ENCODE measurements around the gene LGALS3.

LGALS3 gene

DNA sequence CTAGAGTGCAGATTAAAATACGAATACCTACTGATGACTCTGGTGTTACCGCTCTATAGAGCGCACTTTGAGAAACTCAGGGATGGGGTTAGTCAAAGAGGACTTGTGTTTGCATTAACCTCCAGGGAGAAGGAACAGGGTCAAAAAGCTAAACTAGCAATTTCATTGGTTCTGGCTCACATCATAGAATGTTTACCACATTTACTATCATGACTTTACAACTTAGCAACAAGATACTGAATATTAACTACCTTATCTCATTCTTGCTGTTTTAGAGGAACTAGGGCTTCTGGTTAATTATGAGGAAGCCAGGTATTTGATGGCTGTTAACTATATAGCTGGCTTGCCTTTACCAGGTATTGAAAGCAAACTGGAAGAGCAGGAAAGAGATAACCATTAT is 12.8 kb downstream of the LGALS3 start:
- DNase-seq (ENCODE audit: extremely low read depth, insufficient read length) = no peak
- Histone ChIP-seq H3K27me3 (replicated peaks; ENCODE audit: control insufficient read depth, insufficient read depth, low read length) (no peaks in the 10 kb centered on the region), H3K4me3 (replicated peaks; ENCODE audit: low read depth, low read length) (no peak overlapping the region), H3K36me3 (ENCODE audit: control insufficient read depth, insufficient read depth, low read length) (peaks cover 6% of the 10 kb centered on the region)
- TF ChIP-seq, protein P1, sequence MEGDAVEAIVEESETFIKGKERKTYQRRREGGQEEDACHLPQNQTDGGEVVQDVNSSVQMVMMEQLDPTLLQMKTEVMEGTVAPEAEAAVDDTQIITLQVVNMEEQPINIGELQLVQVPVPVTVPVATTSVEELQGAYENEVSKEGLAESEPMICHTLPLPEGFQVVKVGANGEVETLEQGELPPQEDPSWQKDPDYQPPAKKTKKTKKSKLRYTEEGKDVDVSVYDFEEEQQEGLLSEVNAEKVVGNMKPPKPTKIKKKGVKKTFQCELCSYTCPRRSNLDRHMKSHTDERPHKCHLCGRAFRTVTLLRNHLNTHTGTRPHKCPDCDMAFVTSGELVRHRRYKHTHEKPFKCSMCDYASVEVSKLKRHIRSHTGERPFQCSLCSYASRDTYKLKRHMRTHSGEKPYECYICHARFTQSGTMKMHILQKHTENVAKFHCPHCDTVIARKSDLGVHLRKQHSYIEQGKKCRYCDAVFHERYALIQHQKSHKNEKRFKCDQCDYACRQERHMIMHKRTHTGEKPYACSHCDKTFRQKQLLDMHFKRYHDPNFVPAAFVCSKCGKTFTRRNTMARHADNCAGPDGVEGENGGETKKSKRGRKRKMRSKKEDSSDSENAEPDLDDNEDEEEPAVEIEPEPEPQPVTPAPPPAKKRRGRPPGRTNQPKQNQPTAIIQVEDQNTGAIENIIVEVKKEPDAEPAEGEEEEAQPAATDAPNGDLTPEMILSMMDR (IDR thresholded peaks at IDR 0.05; ENCODE audit: insufficient read depth, low read length, poor library complexity, severe bottlenecking) = no peak

DNA sequence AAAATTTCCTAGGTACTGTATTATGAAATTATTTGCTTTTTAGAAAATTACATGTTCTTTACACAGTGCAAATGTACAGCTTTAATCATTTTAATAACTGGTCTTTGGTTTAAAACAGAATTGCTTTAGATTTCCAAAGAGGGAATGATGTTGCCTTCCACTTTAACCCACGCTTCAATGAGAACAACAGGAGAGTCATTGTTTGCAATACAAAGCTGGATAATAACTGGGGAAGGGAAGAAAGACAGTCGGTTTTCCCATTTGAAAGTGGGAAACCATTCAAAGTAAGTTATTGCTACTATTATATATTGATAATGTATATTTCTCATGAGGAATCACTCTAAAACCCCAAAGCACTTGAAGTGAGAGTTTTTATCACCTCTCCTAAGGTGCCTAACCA is 13.4 kb downstream of the LGALS3 start:
- no peaks in the 10 kb centered on the region for H3K27me3 ChIP-seq (replicated peaks; ENCODE audit: control insufficient read depth, insufficient read depth, low read length)
- peaks cover 6% of the 10 kb centered on the region for H3K36me3 ChIP-seq (ENCODE audit: control insufficient read depth, insufficient read depth, low read length)
- TF ChIP-seq, protein P1 (IDR thresholded peaks at IDR 0.05; ENCODE audit: insufficient read depth, low read length, poor library complexity, severe bottlenecking) = no peak
- H3K4me3 ChIP-seq (replicated peaks; ENCODE audit: low read depth, low read length) = no peak overlapping the region
- DNase-seq (ENCODE audit: extremely low read depth, insufficient read length) = no peak

DNA sequence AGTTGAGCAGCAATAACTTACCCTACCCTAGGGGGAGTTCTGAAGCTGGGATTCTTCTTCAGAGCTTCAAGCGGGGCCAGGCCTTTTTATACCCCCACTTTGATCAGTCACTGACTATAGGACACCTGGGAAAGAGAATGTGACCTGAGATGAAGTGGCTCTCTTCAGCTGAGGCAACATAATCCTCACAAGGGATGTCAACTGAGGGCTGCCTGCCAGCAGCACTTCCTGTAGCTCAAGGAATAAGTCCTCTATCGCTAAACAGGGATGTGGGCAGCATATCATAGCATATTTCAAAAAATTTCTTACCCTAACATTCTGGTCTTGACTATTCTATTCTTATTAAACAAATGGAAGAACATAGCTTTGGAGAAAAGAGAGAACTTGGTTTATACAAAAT is 17.4 kb downstream of the LGALS3 start:
- TF ChIP-seq, protein P1 (IDR thresholded peaks at IDR 0.05; ENCODE audit: insufficient read depth, low read length, poor library complexity, severe bottlenecking) = no peak
- no peak for DNase-seq (ENCODE audit: extremely low read depth, insufficient read length)
- Histone ChIP-seq H3K27me3 (replicated peaks; ENCODE audit: control insufficient read depth, insufficient read depth, low read length) (no peaks in the 10 kb centered on the region), H3K36me3 (ENCODE audit: control insufficient read depth, insufficient read depth, low read length) (peaks cover 2% of the 10 kb centered on the region), H3K4me3 (replicated peaks; ENCODE audit: low read depth, low read length) (no peak overlapping the region)

DNA sequence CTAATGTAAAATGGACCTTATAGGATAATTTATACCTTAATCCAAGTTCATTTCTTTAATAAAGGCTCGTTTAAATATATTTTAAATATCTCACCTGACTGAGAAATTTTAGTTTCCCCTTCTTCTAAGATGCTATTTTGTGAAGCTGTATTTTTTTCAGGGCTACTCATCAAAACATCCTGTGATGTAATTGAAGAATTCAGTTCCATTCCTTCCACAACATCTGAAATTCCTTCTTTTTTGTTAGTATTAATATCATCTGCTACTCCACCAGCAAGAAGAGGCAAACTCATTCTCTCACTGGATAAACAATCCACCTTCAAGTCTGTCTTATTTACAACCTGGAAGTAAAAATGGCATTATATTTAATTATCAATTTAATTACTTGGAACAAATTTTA is 22.5 kb downstream of the LGALS3 start:
- no peaks in the 10 kb centered on the region for H3K27me3 ChIP-seq (replicated peaks; ENCODE audit: control insufficient read depth, insufficient read depth, low read length)
- H3K36me3 ChIP-seq (ENCODE audit: control insufficient read depth, insufficient read depth, low read length) = peaks cover 2% of the 10 kb centered on the region
- no peak for DNase-seq (ENCODE audit: extremely low read depth, insufficient read length)
- TF ChIP-seq, protein P1 (IDR thresholded peaks at IDR 0.05; ENCODE audit: insufficient read depth, low read length, poor library complexity, severe bottlenecking) = no peak
- H3K4me3 ChIP-seq (replicated peaks; ENCODE audit: low read depth, low read length) = no peak overlapping the region

DNA sequence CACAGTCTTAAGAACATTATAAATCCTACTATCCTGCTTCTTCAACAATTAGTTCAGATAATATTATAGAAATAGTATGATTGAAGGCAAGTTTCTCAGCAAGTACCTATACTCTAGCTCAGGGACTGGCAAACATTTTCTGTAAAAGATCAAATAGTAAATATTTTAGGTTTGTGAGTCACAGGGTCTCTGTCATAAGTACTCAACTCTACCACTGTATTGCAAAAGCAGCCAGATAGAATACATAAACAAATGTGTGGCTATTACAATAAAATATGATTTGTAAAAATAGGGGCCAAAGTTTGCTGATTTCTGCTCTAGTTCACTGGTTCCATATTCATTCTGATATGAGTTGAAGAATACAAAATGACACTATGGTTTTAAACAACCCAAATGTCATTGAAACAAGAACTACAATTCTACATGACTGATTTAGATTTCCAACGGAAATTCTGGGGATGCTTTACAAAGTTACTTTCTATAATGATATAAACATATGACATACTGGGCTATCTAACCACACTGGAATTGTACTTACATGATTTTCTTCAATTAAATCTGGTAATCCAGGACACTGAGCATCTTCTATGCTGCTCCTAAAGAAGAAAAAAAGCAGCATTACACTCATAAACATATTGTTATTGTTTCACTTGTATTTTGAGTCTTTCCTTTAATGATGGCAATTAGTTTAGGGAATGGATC is 23.2 kb downstream of the LGALS3 start:
- Histone ChIP-seq H3K4me3 (replicated peaks; ENCODE audit: low read depth, low read length) (no peak overlapping the region), H3K27me3 (replicated peaks; ENCODE audit: control insufficient read depth, insufficient read depth, low read length) (no peaks in the 10 kb centered on the region), H3K36me3 (ENCODE audit: control insufficient read depth, insufficient read depth, low read length) (peaks cover 2% of the 10 kb centered on the region)
- TF ChIP-seq, protein P1 (IDR thresholded peaks at IDR 0.05; ENCODE audit: insufficient read depth, low read length, poor library complexity, severe bottlenecking) = no peak
- DNase-seq (ENCODE audit: extremely low read depth, insufficient read length) = no peak

DNA sequence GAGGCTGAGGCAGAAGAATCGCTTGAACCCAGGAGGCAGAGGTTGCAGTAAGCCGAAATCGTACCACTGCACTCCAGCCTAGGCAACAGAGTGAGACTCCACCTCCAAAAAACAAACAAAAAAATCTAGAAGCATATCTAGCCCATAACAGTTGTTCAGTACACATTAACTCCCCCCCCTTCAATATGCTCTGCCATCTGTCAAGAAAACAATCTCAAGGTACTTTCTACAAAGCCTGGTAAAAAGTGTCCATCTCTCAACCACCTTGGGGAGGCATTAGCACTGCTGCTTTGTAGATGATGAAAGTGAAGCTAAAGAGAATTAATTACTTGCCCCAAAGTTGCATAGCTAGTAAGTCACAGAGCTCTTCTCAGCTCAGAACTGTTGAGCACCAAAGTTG is 24.9 kb downstream of the LGALS3 start:
- Histone ChIP-seq H3K4me3 (replicated peaks; ENCODE audit: low read depth, low read length) (no peak overlapping the region), H3K36me3 (ENCODE audit: control insufficient read depth, insufficient read depth, low read length) (peaks cover 4% of the 10 kb centered on the region), H3K27me3 (replicated peaks; ENCODE audit: control insufficient read depth, insufficient read depth, low read length) (no peaks in the 10 kb centered on the region)
- TF ChIP-seq, protein P1 (IDR thresholded peaks at IDR 0.05; ENCODE audit: insufficient read depth, low read length, poor library complexity, severe bottlenecking) = no peak
- no peak for DNase-seq (ENCODE audit: extremely low read depth, insufficient read length)
